Heart right ventricle (tissue), 16 donors: Measurements from ENCODE around the gene SLC1A4. TPM values are rescaled to one million over a fixed set of nuclear protein-coding genes. Genes with fewer than 3 reads are reported as not detected.

Source experiments
- ATAC-seq, 8 donors: fragments of 200-7000 bp; cut with Tn5 transposase; one replicate each; pipeline ENCODE4 v1.9.1; 2020; ENCODE audit warnings: mild to moderate bottlenecking in 8 of 8, moderate library complexity in 8 of 8, moderate number of reproducible peaks in 1 of 8
- DNase-seq, 2 donors: peaks; one replicate each; pipeline ENCODE4 v3.0.0-alpha.2; 2020
- H3K27ac ChIP-seq, 10 donors: fragments of 200-600 bp; sonication (generic) in 2 of 10; one replicate each; pipeline versions ENCODE4 v1.5.0 to v1.8.0; 2020 to 2022; ENCODE audit warnings: mild to moderate bottlenecking in 3 of 10
- H3K27me3 ChIP-seq, 7 donors: fragments of 200-600 bp; one replicate each; pipeline ENCODE4 v1.8.0; 2021 to 2022; ENCODE audit warnings: mild to moderate bottlenecking in 2 of 7
- H3K36me3 ChIP-seq, 9 donors: fragments of 200-600 bp; sonication (generic) in 1 of 9; one replicate each; pipeline versions ENCODE4 v1.5.0 to v1.8.0; 2020 to 2022; ENCODE audit warnings: mild to moderate bottlenecking in 2 of 9
- H3K4me1 ChIP-seq, 9 donors: fragments of 200-600 bp; sonication (generic) in 1 of 9; one replicate each; pipeline versions ENCODE4 v1.5.0 to v1.8.0; 2020 to 2022; ENCODE audit warnings: mild to moderate bottlenecking in 4 of 9
- H3K4me3 ChIP-seq, 10 donors: fragments of 200-600 bp; sonication (generic) in 2 of 10; one replicate each; pipeline versions ENCODE4 v1.5.0 to v1.8.0; 2020 to 2022; ENCODE audit warnings: mild to moderate bottlenecking in 7 of 10, moderate library complexity in 2 of 10
- H3K9me3 ChIP-seq, 11 donors: fragments of 200-600 bp in 10 of 11; sonication (generic) in 2 of 11; one replicate each; pipeline versions ENCODE4 v1.5.0 to v1.8.0; 2013 to 2022; ENCODE audit warnings: mild to moderate bottlenecking in 2 of 11, control low read depth in 1 of 11, moderate library complexity in 1 of 11
- WGBS, 2 donors: extraction: QIAGEN DNeasy Blood & Tissue Kit; methylation state at CpG; one replicate each; pipeline ENCODE4 v1.1.7; 2013; ENCODE audit warnings: inconsistent platforms in 1 of 2; 5-methylcytosine and 5-hydroxymethylcytosine counted together
- intact Hi-C, 10 donors: fragments of 100-400 bp; cut with DNase I; formaldehyde crosslinking; loops; one replicate each; pipeline versions ENCODE4 v1.11.1 to v1.14.2; 2022
- polyA plus RNA-seq, 2 donors: library from polyadenylated mRNA; stranded (reverse); fragments of 200-250 nt; gene quantifications; one replicate each; pipeline ENCODE4 v1.2.3, GENCODE V29; 2013
- total RNA-seq, 10 donors: library from RNA; stranded (reverse); fragmentation: NEBNext Ultra II Directional in 3 of 10; extraction: Animal tissue kit (Norgen Biotek cat#: 25700) in 3 of 10; gene quantifications; one replicate each; pipeline versions ENCODE4 v1.2.1 to v1.2.4, GENCODE V29; 2021 to 2023
- TF ChIP-seq, protein P1 (sequence below), 9 donors: fragments of 200-600 bp; sonication (generic) in 2 of 9; IDR thresholded peaks; one replicate each; pipeline versions ENCODE4 v1.5.0 to v1.8.0; 2021 to 2022; ENCODE audit warnings: antibody characterized with exemption in 9 of 9, mild to moderate bottlenecking in 5 of 9, moderate library complexity in 1 of 9
- donor health status: Arrhythmogenic right ventricular cardiomyopathy.
- donor health status: ischemic (EF 13 %, LVEDD 7.1; RV severe dilation, severe dysfunction).
- donor health status: healthy with polysubstance abuse.
- donor health status: DM: no; HTN: yes; CAD: no.
- donor health status: DM: no; HTN: no; CAD: no.
- donor health status: ischemic (EF 25% LVEDD 6.9; RV normal size, moderate dysfunction).
- donor health status: ischemic (EF 25% LVEDD 5.7; RV mildly dilated, moderate dysfunction).
- donor health status: healthy.
- donor health status: DM: yes; HTN: yes; CAD: no.
- donor health status: Ischemic cardiomyopathy.
- donor health status: ischemic (EF 35%, LVEDD 5.7; RV mildly dilated, moderate dysfunction).
- donor health status: nonischemic (EF 11% LVEDD 7.7; RV severe dilation, severe dysfunction).
- donor health status: DM: yes; HTN: yes; CAD: no.
- donor health status: PGD.
- donor health status: ischemic (EF 29% LVEDD 5.4; RV normal size, mild dysfunction).
- donor health status: nonischemic (EF 23%, LVEDD 6.1; RV moderate dilation, normal function).

Gene SLC1A4
- total and polyA plus RNA-seq, 12 donors, result 2.1 to 18.7 (median 11.3) TPM

DNA sequence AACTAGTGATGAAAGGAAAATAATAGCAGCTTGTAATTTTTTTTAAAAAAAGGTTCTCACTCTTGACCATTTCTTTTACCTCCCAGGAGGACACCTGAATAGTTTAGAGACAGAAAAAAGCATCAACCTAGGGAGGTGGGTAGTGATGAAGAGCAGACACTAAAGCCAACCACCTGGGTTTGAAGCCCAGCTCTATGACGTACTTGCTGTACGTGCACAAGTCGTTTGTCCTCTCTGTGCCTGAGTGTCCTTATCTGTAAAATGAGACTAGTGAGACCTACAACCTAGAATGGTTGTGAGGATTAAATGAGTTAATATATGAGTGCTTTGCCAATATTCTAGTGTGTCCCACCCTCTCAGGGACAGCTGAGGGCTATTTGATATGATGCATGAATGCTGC lies 5.8 kb downstream of the SLC1A4 start:
- H3K27ac ChIP-seq, result no peak overlapping the region
- TF ChIP-seq, protein P1, sequence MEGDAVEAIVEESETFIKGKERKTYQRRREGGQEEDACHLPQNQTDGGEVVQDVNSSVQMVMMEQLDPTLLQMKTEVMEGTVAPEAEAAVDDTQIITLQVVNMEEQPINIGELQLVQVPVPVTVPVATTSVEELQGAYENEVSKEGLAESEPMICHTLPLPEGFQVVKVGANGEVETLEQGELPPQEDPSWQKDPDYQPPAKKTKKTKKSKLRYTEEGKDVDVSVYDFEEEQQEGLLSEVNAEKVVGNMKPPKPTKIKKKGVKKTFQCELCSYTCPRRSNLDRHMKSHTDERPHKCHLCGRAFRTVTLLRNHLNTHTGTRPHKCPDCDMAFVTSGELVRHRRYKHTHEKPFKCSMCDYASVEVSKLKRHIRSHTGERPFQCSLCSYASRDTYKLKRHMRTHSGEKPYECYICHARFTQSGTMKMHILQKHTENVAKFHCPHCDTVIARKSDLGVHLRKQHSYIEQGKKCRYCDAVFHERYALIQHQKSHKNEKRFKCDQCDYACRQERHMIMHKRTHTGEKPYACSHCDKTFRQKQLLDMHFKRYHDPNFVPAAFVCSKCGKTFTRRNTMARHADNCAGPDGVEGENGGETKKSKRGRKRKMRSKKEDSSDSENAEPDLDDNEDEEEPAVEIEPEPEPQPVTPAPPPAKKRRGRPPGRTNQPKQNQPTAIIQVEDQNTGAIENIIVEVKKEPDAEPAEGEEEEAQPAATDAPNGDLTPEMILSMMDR (IDR thresholded peaks at IDR 0.05), result no peak
- ATAC-seq (peak in 1 of 8 donors; percentile 15), DNase-seq (no peak)
- no peak overlapping the region for H3K4me3 ChIP-seq
- peaks cover 0 to 44% (median 27%) of the 10 kb centered on the region in 9 donors for H3K4me1 ChIP-seq
- 71 to 75% methylated on average over 3 of the region's 3 CpGs for whole genome bisulfite sequencing, 2 donors
- H3K36me3 ChIP-seq, result no peaks in the 10 kb centered on the region
- intact Hi-C loops, result no loop called here
- H3K27me3 ChIP-seq, result no peaks in the 10 kb centered on the region
- H3K9me3 ChIP-seq, result no peaks in the 10 kb centered on the region

GRCh38 chr2:64996871-64997307 lies 7.7 kb downstream of the SLC1A4 start:
- Histone ChIP-seq H3K4me3 (no peak overlapping the region), H3K9me3 (no peaks in the 10 kb centered on the region), H3K27me3 (no peaks in the 10 kb centered on the region), H3K27ac (no peak overlapping the region), H3K36me3 (no peaks in the 10 kb centered on the region), H3K4me1 (peaks cover 0 to 32% (median 17%) of the 10 kb centered on the region in 9 donors)
- no peak for ATAC-seq
- TF ChIP-seq, protein P1 (IDR thresholded peaks at IDR 0.05), result no peak
- no peak for DNase-seq
- intact Hi-C loops, result no loop called here
- 76 to 83% methylated on average over 3 of the region's 3 CpGs for WGBS, 2 donors

DNA sequence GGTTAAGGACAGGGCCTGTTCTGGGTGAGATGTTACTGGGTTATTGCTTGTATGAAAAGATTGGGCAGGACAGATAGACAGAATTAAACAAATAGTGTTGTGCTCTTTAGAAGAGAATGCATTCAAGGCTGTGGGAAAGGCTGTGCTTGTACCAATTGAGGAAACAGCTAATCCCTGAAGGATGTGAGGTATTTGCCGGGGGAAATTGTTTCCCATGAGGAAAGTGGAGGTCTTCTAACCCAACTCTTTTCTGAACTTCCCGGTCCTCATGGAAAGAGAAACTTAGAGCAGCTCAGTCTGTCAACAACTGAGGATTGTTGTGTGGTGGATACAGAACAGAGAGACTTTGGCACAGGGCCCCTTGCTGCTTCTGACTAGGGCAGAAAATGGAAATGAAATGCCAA lies 9.5 kb downstream of the SLC1A4 start:
- H3K4me1 ChIP-seq, result peaks cover 0 to 23% (median 17%) of the 10 kb centered on the region in 9 donors
- WGBS, 2 donors, result 6 to 13% methylated on average over 2 of the region's 2 CpGs
- H3K4me3 ChIP-seq, result peak overlapping the region in 2 of 10 donors; percentile 10 to 24
- no peaks in the 10 kb centered on the region for H3K27me3 ChIP-seq
- TF ChIP-seq, protein P1 (IDR thresholded peaks at IDR 0.05), result no peak
- no peaks in the 10 kb centered on the region for H3K9me3 ChIP-seq
- DNase-seq (peak in 1 of 2 donors; percentile 44), ATAC-seq (peak in 7 of 8 donors; percentile 46 to 85 (median 78))
- H3K36me3 ChIP-seq, result peaks cover 0 to 5% (median 0%) of the 10 kb centered on the region in 9 donors
- intact Hi-C loops, result no loop called here
- H3K27ac ChIP-seq, result peak overlapping the region; percentile 2 to 87 (median 59)

GRCh38 chr2:64999754-65000153 lies 10.6 kb downstream of the SLC1A4 start:
- no peaks in the 10 kb centered on the region for H3K9me3 ChIP-seq
- intact Hi-C loops, result loop anchor here in 1 of 10 donors (5.0 kb wide), 1 partner anchor 47 kb away; no protein-coding TSS in a partner anchor
- no peak overlapping the region for H3K4me3 ChIP-seq
- TF ChIP-seq, protein P1 (IDR thresholded peaks at IDR 0.05), result no peak
- peaks cover 0 to 23% (median 17%) of the 10 kb centered on the region in 9 donors for H3K4me1 ChIP-seq
- ATAC-seq (no peak), DNase-seq (no peak)
- H3K27ac ChIP-seq, result peak overlapping the region in 5 of 10 donors; percentile 56 to 87 (median 76)
- H3K27me3 ChIP-seq, result no peaks in the 10 kb centered on the region
- 68 to 89% methylated on average over 2 of the region's 2 CpGs for WGBS, 2 donors
- peaks cover 0 to 12% (median 0%) of the 10 kb centered on the region in 9 donors for H3K36me3 ChIP-seq
